HL-60 (cell line): ENCODE results near the gene MYO9B.

Experiments used
- DNase-seq, 2 experiments: peaks; one replicate each; pipeline ENCODE4 v3.0.0-alpha.2; 2010 to 2020; ENCODE audit warnings: low read depth in 1 of 2, low spot score in 1 of 2
- H3K27ac ChIP-seq: fragments of 250-450 bp; sonication (Bioruptor Pico); replicated peaks from 2 replicates; pipeline ENCODE4 v1.5.1; 2020; ENCODE audit warnings: mild to moderate bottlenecking, moderate library complexity
- H3K27me3 ChIP-seq: fragments of 250-450 bp; sonication (Bioruptor Pico); 2 replicates; pipeline ENCODE4 v1.5.1; 2021; ENCODE audit warnings: mild to moderate bottlenecking, moderate library complexity; ENCODE audit not compliant: insufficient read depth, poor library complexity, severe bottlenecking
- H3K4me3 ChIP-seq: replicated peaks from 2 replicates; pipeline ENCODE4 v1.5.1; 2011; ENCODE audit warnings: mild to moderate bottlenecking, control low read depth, low read length; ENCODE audit not compliant: insufficient read depth
- GABPA ChIP-seq: IDR thresholded peaks from 2 replicates; pipeline ENCODE4 v1.6.1; 2012; ENCODE audit warnings: low read depth
- POLR2AphosphoS5 ChIP-seq: IDR thresholded peaks from 2 replicates; pipeline ENCODE4 v1.6.1; 2012; ENCODE audit warnings: low read depth
- SPI1 ChIP-seq: IDR thresholded peaks from 2 replicates; pipeline ENCODE4 v1.6.1; 2012; ENCODE audit warnings: low read depth, mild to moderate bottlenecking, borderline replicate concordance
- TF ChIP-seq, protein P1 (sequence below): IDR thresholded peaks from 2 replicates; pipeline ENCODE4 v1.6.1; 2012; ENCODE audit warnings: low read depth; ENCODE audit not compliant: insufficient replicate concordance
- TF ChIP-seq, protein P2 (sequence below): IDR thresholded peaks from one replicate; pipeline ENCODE4 v1.5.1; 2011; ENCODE audit warnings: low read length, control low read depth, inconsistent platforms; ENCODE audit not compliant: insufficient read depth

Gene MYO9B

DNA sequence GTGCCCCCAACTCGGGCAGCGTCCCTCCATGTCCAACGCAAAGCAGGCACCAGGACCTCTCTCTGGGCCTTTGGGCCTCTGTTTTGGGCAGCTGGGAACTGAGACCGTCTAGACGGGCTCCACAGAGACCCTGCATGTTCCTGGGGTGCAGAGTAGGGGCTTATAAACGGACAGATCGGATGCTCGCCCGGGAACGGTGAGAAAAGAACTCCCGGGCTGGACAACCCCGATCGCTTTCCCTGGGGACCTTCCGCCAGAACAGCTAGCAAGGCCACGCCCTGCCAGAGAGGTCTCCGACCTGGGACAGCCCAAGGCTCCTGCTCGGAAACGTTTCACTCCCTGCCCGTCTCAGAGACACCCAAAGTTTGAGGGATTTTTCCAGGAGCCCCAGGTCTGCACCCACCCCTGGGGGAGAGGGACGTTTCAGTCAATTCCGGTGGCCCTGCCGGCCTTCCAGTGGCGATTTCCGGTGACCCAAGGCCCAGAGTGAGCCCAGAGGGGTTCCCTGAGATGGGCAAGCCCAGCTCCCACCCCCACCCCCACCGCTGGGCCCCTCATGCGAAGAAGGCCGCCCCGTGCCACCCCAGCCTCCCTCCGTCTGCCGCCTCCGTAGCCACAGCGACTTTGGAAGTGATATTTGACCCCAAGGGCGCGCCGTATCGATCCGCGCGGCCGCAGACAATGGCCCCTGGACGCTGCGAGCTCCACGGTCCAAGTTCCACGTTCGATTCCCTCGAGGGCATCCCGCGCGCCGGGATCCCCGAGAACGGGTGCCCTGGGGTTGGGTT lies 168.4 kb downstream of the MYO9B start:
- DNase-seq: no peak
- no peak overlapping the region for H3K27ac ChIP-seq

DNA sequence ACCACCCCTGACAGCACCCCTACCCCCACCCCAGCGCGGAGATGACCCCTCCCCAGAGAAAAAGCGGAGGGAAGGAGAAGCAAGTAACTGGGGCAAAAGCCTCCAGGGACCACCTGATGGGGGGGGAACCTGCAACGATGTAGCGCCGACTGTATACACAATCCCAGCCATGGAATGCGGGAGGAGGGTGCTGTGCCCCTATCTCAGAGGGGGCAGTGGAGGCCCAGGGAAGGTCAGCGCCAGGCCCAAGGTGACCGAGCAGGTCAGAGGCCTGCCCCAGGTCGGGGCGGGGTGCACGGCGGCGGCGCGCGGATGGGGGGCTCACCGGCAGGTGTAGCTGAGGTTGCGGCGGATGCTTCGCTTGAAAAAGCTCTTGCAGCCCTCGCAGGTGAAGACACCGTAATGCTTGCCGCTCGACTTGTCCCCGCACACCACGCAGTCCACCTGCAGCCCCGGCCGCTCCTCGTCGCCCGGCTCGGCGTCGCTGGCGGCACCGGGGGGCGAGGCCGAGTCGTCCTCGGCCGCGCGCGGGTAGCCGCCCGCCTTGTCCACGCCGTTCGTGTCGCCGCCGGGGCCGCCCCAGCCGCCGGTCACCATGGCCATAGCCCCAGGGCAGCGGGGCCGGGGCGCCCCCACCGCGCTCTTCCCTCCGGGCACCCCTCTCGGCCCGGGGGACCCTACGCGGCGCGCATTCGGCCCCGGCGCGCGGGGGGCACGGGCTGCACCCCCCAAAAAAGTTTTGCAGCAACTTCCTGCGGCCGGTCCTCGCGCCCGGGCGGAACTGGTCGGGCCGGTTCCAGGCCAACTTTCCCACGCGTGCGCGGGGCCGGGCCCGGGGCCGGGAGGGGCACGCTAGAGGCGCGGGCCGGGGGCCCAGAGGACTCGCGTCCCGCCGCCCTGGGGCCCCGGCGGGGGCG lies 169.3 kb downstream of the MYO9B start:
- Histone ChIP-seq H3K27ac (0 out of 2 replicates have a peak overlapping the region, but pooled peaks have one; percentile 18), H3K4me3 (peak overlapping the region; percentile 67), H3K27me3 (no peaks in the 10 kb centered on the region)
- TF ChIP-seq GABPA: no peak
- no peak for TF ChIP-seq POLR2AphosphoS5
- no peak for TF ChIP-seq SPI1
- TF ChIP-seq, protein P1, sequence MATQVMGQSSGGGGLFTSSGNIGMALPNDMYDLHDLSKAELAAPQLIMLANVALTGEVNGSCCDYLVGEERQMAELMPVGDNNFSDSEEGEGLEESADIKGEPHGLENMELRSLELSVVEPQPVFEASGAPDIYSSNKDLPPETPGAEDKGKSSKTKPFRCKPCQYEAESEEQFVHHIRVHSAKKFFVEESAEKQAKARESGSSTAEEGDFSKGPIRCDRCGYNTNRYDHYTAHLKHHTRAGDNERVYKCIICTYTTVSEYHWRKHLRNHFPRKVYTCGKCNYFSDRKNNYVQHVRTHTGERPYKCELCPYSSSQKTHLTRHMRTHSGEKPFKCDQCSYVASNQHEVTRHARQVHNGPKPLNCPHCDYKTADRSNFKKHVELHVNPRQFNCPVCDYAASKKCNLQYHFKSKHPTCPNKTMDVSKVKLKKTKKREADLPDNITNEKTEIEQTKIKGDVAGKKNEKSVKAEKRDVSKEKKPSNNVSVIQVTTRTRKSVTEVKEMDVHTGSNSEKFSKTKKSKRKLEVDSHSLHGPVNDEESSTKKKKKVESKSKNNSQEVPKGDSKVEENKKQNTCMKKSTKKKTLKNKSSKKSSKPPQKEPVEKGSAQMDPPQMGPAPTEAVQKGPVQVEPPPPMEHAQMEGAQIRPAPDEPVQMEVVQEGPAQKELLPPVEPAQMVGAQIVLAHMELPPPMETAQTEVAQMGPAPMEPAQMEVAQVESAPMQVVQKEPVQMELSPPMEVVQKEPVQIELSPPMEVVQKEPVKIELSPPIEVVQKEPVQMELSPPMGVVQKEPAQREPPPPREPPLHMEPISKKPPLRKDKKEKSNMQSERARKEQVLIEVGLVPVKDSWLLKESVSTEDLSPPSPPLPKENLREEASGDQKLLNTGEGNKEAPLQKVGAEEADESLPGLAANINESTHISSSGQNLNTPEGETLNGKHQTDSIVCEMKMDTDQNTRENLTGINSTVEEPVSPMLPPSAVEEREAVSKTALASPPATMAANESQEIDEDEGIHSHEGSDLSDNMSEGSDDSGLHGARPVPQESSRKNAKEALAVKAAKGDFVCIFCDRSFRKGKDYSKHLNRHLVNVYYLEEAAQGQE: no peak
- TF ChIP-seq, protein P2, sequence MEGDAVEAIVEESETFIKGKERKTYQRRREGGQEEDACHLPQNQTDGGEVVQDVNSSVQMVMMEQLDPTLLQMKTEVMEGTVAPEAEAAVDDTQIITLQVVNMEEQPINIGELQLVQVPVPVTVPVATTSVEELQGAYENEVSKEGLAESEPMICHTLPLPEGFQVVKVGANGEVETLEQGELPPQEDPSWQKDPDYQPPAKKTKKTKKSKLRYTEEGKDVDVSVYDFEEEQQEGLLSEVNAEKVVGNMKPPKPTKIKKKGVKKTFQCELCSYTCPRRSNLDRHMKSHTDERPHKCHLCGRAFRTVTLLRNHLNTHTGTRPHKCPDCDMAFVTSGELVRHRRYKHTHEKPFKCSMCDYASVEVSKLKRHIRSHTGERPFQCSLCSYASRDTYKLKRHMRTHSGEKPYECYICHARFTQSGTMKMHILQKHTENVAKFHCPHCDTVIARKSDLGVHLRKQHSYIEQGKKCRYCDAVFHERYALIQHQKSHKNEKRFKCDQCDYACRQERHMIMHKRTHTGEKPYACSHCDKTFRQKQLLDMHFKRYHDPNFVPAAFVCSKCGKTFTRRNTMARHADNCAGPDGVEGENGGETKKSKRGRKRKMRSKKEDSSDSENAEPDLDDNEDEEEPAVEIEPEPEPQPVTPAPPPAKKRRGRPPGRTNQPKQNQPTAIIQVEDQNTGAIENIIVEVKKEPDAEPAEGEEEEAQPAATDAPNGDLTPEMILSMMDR: no peak
- DNase-seq: no peak

More for the DNA sequence above, 168.4 kb downstream of the MYO9B start:
- Histone ChIP-seq H3K4me3 (peak overlapping the region; percentile 67), H3K27me3 (no peaks in the 10 kb centered on the region)
- TF ChIP-seq SPI1 (no peak), GABPA (no peak), POLR2AphosphoS5 (no peak)
- TF ChIP-seq, protein P2: no peak
- TF ChIP-seq, protein P1: no peak

DNA sequence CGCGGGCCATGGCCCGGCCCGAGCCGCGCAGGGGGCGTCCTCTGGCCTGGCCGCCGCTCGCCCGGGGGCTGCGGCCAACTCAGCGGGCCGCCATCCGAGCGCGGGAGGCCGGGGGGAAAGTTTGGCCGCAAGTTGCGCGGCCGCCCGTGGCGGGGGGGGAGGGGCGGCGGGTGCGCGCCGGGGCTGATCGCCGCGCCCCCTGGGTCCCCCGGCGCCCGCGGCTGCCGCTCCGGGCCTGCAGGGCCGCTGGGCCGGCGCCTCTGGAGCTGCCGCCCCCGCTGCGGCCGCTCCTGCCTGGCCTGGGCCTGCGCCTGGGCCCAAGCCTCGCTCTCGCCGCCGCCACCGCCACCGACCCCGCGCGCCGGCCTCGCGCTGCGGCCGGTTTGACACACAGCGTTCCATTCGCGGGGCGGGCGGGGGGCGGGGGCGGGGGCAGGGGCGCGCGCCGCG lies 170.0 kb downstream of the MYO9B start, which contains the start of gene NR2F6:
Gene NR2F6 (minus strand): TSS at position 385 of the 450 bp plus-strand sequence. CDS start 699 bp downstream, outside the sequence.
- no peak for DNase-seq
- no peaks in the 10 kb centered on the region for H3K27me3 ChIP-seq
- H3K4me3 ChIP-seq: peak within 1 kb of the TSS; percentile 67
- TF ChIP-seq GABPA (no peak), POLR2AphosphoS5 (no peak), SPI1 (no peak)
- TF ChIP-seq, protein P2: no peak
- TF ChIP-seq, protein P1: no peak
- H3K27ac ChIP-seq: peak within 1 kb of the TSS; percentile 95
